Activated gamma-delta T cell (primary cell): ENCODE measurements around the gene SASH3.

Source experiments
- DNase-seq: peaks from one replicate; lab custom pipeline; 2025; lab: John Stamatoyannopoulos, UW

SASH3 gene

DNA sequence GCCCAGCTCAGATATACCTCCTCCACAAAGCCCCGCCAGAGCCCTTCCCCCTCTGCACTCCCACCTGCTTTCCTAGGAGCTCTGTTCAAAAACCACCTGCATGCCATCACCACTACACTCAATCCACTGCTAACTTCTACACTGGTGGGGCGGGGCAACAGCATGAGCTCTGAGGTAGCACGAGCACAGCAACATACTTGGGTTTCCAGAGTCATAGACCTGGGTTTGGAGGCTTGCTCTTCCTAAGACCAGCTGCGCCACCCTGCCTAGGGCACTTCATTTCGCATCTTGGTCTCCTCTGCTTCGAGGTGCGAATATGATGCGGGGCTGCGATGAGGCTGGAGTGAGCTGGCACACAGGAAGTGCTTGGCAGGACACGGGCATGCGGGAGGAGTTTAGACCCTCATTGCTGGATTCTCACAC, 3.6 kb downstream of the SASH3 start:
- DNase-seq, result no peak

DNA sequence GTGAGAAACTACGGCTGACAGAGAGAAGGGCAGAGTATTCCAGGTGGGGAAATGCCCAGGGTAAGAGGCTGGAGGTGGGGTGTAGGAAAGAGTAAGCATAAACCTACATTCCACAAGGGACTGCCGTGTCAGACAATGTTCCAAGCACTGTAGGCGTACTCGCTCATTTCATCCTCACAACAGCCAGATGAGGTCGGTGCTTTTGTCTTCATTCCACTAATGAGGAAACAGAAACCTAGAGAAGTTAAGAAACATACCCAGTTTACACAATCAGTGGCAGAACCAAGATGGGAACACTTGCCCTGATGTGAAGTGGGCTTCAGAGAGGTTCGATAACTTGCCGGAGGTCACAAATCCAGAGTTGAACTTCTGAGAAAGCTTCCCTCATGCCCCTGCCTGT, 4.6 kb downstream of the SASH3 start:
- no peak for DNase-seq

DNA sequence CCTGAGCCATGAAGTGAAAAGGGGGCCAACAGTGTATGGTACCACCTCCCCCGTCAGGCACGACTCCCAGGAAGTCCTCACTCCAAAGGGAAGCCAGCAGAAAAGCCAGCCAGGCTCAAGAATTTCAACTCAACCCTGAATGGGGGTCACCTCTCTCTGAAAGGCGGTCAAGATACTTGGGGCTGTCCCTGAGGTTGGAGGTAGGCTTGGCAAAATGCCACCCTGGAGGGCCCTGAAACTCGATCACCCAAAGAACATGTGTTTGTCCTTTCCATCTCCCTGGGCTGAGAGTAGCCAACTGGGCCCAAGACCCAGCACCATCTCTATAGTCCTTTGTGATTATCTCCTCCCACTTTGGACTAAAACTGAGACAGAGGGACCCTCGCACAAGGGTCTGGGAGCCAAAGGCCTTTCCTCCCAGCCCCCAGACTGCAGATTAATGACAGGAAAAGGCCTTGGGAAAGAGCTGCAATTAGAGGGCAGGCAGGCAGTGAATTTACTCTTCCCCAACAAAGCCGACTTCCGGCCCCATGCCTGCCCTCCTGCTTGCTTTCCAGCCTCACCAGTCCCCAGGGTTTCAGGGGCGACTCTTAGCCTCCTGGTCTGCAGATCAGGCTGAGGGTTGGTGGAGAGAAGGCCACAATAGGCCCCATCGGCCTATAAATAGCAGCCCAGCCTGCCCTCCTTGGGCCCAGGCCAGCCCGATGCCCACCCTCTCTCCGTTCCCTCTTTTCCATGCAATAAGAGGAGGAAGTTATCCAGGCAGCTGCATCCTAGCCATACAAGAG, 5.6 kb downstream of the SASH3 start:
- no peak for DNase-seq

DNA sequence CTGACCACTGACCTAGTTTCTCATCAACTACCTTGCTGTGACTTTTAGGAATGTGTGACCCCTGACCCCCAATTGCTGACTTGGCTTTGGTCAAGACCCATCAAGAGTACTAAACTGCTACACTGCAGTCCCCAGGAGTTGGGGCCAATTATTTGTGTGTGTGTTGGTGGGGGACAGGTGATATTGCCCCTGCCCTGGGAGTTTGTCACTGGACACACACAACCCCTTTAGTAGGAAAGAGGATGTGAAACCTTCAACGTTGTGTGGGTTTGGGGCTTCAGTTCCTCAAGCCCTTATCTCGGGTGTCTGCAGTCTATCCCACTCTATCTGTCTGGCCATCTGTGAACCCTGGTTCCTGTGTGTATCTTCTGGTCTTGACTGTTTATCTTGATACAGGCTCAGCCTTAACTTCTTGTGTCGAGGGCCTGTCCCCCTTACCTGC, 6.5 kb downstream of the SASH3 start:
- DNase-seq, result no peak

DNA sequence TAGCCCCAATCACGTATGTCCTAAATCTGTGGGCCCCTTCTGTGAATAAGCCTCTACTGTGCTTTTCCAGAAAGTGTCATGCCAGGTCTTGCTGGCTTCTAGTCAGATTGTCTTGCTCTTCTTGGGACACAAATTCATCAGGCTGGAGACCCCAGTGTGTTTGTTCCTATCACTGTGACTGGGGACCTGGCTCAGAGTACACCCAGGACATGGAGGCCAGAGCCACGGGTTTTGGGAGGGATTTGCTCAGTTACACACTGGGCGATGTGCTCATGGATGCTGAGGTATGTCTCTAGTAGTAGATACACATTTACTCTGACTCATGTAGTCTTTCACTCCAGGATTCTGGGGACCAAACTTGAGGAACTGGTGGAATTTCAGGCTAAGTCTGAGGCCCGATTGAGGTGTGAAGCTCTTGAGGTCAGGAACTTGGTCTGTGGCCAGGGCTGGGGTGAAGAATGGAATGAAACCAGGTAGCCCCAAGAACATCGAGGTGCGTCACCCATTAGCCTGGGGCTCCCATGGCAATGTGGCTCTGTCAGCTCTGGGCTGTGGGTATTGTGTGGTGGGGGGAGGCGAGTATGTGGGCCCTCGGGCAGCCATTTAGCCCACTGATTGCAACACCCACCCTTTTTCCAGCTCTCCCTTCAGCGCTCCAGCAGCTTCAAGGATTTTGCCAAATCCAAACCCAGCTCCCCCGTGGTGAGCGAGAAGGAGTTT, 7.7 kb downstream of the SASH3 start:
- DNase-seq, result no peak

DNA sequence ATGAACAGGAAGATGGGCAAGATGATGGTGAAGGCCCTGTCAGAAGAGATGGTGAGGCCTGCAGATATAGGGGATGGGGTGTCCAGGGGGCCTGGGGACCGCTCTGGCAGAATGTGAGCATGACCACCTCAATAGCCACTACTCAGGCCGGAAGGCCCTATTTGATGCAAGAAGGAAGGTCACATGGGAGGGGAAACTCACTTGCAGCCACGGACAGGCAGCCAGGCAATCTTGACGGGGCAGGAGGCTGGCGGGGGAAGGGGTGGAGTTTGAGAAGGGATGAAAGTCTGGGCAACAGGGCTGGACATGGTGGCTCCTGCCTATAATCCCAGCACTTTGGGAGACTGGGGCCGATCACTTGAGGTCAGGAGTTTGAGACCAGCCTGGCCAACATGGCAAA, 8.8 kb downstream of the SASH3 start:
- no peak for DNase-seq

DNA sequence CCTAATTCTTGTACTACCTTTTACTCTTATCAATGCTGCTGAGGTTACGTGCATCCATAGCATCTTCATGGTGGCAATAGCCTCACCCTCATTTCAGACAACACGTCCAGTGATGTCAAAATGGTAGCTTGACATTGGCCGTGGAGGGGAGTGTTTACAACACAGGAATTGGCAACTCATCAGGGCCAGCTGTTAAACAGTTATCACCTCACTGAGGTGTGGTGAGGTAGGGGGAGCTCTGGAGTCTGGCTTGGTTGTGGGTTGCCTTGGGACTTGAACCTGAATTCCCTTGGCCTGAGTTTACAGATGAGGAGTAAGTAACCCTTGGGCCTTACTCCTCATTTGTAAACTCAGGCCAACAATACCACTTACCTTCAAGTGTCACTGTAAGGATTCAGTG, 10.4 kb downstream of the SASH3 start:
- no peak for DNase-seq

DNA sequence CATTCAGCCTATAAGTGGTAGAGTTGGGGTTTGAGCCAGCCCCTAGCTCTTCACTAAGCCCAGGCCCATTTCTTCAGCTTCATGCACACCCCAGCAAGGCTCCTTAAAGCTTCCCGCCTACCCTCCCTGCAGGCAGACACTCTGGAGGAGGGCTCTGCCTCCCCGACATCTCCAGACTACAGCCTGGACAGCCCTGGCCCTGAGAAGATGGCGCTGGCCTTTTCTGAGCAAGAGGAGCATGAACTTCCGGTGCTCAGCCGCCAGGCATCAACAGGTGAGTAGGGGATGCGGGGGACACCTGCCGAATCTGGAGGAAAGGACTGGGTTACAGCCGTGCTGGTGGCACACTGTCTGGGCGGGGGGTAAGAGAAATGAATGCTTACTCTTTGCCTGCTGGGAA, 11.1 kb downstream of the SASH3 start:
- DNase-seq, result no peak

DNA sequence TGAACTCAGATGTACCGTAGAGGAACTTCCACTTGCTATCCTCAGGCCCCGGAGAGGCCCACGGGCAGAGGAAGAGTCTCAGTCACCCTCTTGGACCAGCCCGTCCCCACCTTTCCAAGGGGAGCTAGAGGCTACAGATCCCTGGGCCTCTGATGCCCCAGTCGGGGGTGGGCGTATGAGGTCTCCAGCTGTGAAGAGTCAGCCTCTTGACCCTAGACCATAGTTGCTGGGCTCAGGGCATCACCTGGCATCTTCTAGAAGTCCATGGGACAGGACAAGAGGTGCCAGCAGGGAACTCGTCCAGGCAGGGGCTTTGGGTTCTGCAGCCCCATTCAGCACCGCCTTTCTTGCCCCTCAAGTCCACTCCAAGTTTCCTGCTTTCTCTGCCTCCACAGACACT, 11.6 kb downstream of the SASH3 start:
- DNase-seq, result no peak

DNA sequence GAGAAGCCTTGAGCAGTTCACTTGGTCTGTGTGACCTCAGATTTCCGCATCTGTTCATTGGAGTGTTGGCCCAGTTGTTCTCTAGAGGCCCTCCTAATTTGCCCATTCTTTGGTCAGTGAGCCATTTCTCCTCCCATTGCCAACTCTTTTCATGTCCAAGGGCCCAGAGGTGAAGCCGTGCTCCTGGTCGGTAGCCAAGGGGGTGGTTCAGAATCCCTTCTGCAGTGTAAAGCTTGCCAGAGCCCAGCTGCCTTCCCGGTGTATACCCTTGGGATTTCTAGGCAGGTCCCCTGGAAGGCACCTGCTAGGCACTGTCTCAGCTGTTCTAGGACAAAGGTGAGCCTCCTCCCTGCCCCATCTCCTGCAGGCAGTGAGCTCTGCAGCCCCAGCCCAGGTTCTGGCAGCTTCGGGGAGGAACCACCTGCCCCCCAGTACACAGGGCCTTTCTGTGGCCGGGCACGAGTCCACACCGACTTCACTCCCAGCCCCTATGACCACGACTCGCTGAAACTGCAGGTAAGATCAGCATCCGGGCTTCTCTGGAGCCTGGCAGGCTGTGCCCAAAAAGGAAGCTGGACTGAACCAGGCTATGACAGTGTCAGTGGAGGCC, 12.3 kb downstream of the SASH3 start:
- DNase-seq, result no peak

DNA sequence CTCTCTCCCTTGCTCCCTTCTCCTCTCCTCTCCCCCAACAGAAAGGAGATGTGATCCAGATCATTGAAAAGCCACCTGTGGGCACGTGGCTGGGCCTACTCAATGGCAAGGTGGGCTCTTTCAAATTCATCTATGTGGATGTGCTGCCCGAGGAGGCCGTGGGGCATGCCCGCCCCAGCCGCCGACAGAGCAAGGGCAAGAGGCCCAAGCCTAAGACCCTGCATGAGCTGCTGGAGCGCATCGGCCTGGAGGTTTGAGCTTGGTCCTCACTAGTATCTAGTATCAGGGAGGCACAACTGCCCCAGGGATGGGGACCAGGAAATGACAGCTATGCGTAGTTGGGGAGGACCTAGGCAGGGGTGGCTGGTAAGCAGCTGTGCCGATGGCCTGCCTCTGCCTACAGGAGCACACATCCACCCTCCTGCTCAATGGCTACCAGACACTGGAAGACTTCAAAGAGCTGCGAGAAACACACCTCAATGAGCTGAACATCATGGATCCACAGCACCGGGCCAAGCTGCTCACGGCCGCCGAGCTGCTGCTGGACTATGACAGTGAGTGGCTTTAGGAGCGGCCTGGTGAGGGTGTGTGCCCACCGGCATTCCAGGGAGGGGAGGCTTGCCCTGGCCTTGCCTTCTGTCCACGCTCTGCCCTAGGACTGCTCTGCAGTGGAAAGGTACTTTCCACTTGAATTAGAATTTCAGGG, 13.0 kb downstream of the SASH3 start:
- no peak for DNase-seq

DNA sequence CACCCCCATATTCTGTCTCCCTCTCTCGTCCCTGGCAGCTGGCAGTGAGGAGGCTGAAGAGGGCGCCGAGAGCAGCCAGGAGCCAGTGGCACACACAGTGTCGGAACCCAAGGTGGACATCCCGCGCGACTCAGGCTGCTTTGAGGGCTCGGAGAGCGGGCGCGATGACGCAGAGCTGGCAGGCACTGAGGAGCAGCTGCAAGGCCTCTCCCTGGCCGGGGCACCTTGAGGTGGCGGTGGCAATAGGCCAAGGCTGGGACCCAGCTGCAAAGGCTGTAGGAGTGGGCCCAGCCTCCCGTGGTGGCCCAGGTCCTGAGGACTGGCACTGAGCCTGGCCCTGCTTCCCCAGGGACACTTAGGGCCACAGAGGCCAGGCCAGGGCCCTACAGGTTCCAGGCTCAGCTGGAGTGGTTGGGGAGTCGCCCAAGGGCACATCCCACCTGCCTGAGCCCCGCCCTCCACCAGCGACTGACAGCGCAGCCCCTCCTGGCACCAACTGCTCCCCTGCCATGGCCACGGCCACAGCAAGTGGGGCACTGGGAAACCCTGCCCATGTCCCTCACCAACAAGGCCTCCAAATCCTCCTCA, 13.9 kb downstream of the SASH3 start:
- no peak for DNase-seq

DNA sequence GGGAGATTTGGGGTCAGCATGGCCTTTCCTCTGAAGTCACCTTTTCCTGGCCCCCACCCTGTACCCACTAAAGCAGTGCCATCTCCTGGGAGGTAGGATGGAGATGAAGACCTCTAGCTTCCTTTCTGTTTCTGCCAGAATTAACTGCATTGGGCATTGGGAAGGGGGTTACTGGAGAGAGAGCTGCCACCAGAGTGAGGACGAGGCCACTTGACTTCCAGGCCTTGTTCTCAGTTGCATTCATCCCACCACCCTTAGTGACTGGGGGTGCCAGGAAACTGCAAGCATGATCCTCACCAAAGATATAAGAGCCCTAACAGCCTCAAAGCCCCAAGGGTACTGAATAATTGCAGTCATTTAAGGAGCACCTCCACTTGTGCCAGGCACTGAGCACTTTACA, 15.8 kb downstream of the SASH3 start:
- DNase-seq, result no peak

DNA sequence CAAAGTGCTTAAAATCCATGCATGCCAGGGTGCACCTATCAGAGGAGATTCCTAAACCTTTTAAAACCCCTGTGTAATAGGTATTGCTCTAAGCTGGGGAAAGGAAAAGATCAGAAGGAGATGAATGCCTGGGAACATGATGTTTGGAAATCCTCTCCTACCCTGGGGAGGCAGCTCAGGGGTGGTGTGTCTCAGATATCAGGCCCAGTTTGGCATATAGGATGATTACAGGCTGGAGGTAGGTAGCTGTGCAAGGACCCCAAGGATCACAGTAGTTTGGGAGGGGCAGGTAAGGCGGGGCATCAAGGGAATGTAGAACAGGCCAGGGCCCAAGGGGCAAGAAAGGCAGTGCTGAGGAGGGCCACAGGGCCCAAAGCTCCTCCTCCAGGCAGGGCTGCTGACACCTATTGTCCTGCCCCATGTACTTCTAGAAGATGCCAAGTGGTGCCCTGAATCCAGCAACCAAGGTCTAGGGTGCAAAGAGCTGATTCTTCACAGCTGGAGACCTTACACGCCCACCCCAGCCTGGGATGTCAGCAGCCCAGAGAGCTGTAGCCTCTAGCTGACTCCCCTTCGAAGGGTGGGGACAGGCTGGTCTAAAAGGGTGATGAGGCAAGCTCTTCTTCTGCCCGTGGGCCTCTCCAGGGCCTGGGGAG, 17.6 kb downstream of the SASH3 start:
- no peak for DNase-seq

DNA sequence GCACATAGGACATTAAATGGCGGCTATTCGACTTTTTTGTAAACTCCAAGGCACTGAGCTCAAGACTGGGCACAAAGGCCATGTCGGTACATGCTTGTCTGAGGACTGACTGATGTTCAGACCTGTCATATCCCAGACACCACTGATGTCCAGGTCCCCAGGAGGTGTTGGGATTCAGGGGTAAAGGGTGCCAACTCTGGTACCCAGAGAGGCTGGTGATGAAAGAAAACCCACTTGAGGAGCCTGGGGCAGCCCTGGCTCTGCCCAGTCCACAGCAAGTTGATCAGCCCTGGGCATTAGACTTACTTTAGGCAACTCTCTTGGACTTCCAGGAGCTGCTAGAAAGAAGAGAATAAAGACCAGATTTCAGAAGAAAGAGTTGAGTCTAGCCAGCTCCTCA, 18.7 kb downstream of the SASH3 start:
- DNase-seq, result no peak

DNA sequence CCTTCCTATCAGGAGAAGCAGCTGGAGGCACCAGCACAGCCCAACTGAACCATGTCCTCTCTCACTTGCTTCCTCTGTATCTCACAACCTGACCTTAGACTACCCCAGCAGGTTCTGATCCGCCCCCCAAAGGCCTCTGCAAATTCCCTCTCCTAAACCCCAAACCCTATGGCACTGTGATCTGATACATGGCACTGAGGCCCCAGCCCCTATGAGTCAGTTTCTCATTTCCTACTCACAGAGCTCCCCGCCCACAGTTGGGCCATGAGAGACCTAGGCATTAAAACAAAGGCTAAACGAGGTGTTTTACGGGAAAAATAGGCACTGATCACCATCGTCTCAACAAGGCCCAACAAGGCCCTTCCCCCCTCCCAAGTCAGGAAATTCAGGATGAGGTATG, 19.1 kb downstream of the SASH3 start:
- no peak for DNase-seq

DNA sequence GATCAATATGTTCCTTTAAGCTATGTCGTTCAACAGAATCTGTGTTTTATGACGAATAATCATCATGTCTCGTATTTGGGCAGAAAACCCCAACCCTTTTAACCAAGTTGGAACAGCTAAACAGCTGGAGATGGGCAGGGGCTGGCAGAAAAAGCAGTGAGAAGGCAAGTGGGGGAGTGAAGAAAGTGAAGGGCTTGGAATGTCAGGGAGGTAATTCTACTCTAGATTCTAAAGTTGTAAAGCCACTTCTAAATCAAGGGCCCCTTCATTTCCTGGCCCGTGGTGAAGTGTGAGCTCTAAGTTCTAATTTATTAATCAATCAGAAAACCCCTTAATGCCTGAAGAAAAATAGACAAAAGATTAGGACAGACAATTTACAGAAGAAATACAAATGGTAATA, 20.4 kb downstream of the SASH3 start:
- no peak for DNase-seq

DNA sequence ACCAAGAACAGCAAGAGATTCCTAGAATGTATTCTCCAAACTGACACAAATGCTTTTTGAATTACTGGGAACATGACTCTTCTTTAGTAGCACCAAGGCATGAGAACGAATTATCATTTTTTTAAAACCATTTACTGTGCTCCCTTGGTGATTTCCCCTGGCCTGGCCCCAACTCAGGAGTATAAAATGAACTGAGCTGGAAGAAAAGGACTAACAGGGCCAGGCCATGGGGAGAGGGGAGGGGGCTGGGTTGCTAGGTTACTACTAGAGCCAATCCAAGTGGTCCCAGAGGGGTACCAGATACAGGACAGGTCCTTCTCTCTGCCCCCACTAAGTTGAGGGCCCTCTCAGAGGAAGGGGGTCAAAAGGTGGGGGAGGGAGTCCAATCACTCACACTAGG, 23.1 kb downstream of the SASH3 start:
- no peak for DNase-seq

DNA sequence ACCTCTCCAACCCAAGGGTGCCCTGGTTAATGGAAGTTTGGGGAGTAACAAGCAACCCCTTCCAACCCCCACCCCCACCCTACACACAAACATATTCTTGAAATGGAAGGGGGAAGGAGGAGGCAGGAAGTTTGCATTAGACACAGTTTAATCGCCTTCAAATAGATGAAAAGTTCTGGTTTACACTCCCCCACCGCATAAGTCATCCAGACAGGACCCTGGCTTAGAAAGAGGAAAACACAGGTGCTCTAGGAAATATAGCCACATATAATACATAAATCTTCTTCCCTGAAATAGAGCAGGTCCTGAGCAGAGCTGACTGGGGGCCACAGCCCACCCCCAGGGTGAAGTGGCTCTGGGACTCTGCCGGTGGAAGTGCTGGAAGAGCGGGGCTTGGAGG, 25.1 kb downstream of the SASH3 start:
- DNase-seq, result no peak

DNA sequence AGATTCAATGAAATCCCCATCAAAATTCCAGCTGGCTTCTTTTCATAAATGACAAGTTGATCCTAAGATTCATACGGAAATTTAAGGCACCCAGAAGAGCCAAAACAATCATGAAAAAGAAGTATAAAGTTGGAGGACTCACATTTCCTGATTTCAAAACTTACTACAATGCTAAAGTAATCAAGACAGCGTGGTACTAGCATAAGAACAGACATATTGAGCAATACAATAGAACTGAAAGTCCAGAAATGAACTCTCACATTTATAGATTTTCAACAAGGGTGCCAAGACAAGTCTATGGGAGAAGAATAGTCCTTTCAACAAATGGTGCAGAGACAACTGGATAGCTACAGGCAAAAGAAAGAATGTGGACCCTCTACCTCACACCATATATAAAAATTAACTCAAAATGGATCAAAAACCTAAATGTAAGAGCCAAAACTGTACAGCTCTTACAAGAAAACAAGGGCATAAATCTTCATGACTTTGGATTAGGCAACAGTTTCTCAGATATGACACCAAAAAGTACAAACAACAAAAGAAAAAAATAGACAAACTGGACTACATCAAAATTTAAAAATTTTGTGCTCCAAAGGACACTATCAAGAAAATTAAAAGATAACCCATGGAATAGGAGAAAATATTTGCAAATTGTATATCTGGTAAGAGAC, 28.5 kb downstream of the SASH3 start:
- DNase-seq, result no peak
